Right renal pelvis (tissue), 4 donors: ENCODE data around the gene PCDHGA4. TPM values are rescaled to one million over a fixed set of nuclear protein-coding genes. Genes with fewer than 3 reads are reported as not detected.

Source experiments
- polyA plus RNA-seq, 4 donors: library from polyadenylated mRNA; unstranded; fragments of 120-200 nt; gene quantifications; one replicate each; pipeline ENCODE4 v1.2.1, GENCODE V29; 2013; ENCODE audit not compliant: insufficient read length in 4 of 4

The PCDHGA4 gene
- polyA plus RNA-seq, 4 donors, result 2.3 to 3.1 (median 2.5) TPM

Other genes starting within 250 kb of the PCDHGA4 start
- 1 to 10 TPM; 1.5 to 2.8 (median 2.1) TPM for gene PCDHB4, start 233.2 kb upstream of the PCDHGA4 start, polyA plus RNA-seq
- 1 to 10 TPM; 7.0 to 9.9 (median 8.2) TPM for gene PCDHB5, start 219.8 kb upstream of the PCDHGA4 start, polyA plus RNA-seq
- 1 to 10 TPM; 3.0 to 4.0 (median 3.4) TPM for gene PCDHB6, start 205.0 kb upstream of the PCDHGA4 start, polyA plus RNA-seq
- 1 to 10 TPM; 4.9 to 6.2 (median 5.9) TPM for gene PCDHB7, start 182.4 kb upstream of the PCDHGA4 start, polyA plus RNA-seq
- gene PCDHB8, start 177.2 kb upstream of the PCDHGA4 start, polyA plus RNA-seq, result 1 to 10 TPM; 1.3 to 3.9 (median 2.6) TPM
- gene PCDHB16, start 172.6 kb upstream of the PCDHGA4 start, polyA plus RNA-seq, result 1 to 10 TPM; 3.5 to 7.7 (median 5.2) TPM
- 1 to 10 TPM; 3.2 to 6.3 (median 3.8) TPM for gene PCDHB9, start 167.9 kb upstream of the PCDHGA4 start, polyA plus RNA-seq
- 1 to 10 TPM; 6.5 to 9.4 (median 7.7) TPM for gene PCDHB10, start 162.7 kb upstream of the PCDHGA4 start, polyA plus RNA-seq
- gene PCDHB11, start 155.4 kb upstream of the PCDHGA4 start, polyA plus RNA-seq, result 1 to 10 TPM; 4.8 to 6.3 (median 5.1) TPM
- gene PCDHB12, start 146.3 kb upstream of the PCDHGA4 start, polyA plus RNA-seq, result 1 to 10 TPM; 4.6 to 6.5 (median 5.5) TPM
- 1 to 10 TPM; 5.6 to 6.8 (median 6.3) TPM for gene PCDHB13, start 141.1 kb upstream of the PCDHGA4 start, polyA plus RNA-seq
- 10 to 100 TPM in 1 of 4 donors, 1 to 10 TPM in 3; 8.1 to 11.2 (median 8.8) TPM for gene PCDHB14, start 131.7 kb upstream of the PCDHGA4 start, polyA plus RNA-seq
- gene PCDHB15, start 109.6 kb upstream of the PCDHGA4 start, polyA plus RNA-seq, result 10 to 100 TPM; 14.7 to 17.0 (median 16.0) TPM
- gene SLC25A2, start 51.0 kb upstream of the PCDHGA4 start, polyA plus RNA-seq, result under 1 TPM in 1 of 4 donors, not detected in 3; 0.04 TPM
- gene TAF7, start 34.2 kb upstream of the PCDHGA4 start, polyA plus RNA-seq, result 100 to 1,000 TPM; 146 to 183 (median 171) TPM
- gene PCDHGA1, start 24.5 kb upstream of the PCDHGA4 start, polyA plus RNA-seq, result 1 to 10 TPM in 2 of 4 donors, under 1 TPM in 2; 0.74 to 1.3 (median 0.96) TPM
- 1 to 10 TPM; 5.8 to 7.7 (median 6.1) TPM for gene PCDHGA2, start 16.3 kb upstream of the PCDHGA4 start, polyA plus RNA-seq
- gene PCDHGA3, start 11.2 kb upstream of the PCDHGA4 start, polyA plus RNA-seq, result 1 to 10 TPM; 2.2 to 4.2 (median 3.1) TPM
- gene PCDHGB1, start 4.9 kb upstream of the PCDHGA4 start, polyA plus RNA-seq, result 1 to 10 TPM; 1.3 to 2.4 (median 2.0) TPM
- gene PCDHGB2, start 5.0 kb downstream of the PCDHGA4 start, polyA plus RNA-seq, result 1 to 10 TPM; 3.4 to 4.7 (median 3.9) TPM
- 1 to 10 TPM; 2.2 to 3.0 (median 2.5) TPM for gene PCDHGA5, start 9.1 kb downstream of the PCDHGA4 start, polyA plus RNA-seq
- gene PCDHGB3, start 15.2 kb downstream of the PCDHGA4 start, polyA plus RNA-seq, result 1 to 10 TPM; 1.7 to 2.3 (median 2.0) TPM
- gene PCDHGA6, start 18.9 kb downstream of the PCDHGA4 start, polyA plus RNA-seq, result 1 to 10 TPM; 5.4 to 9.1 (median 6.5) TPM
- 1 to 10 TPM; 2.1 to 2.8 (median 2.2) TPM for gene PCDHGA7, start 27.7 kb downstream of the PCDHGA4 start, polyA plus RNA-seq
- 1 to 10 TPM; 4.3 to 6.6 (median 6.0) TPM for gene PCDHGB4, start 32.7 kb downstream of the PCDHGA4 start, polyA plus RNA-seq
- under 1 TPM; 0.30 to 0.52 (median 0.32) TPM for gene PCDHGA8, start 37.6 kb downstream of the PCDHGA4 start, polyA plus RNA-seq
- 10 to 100 TPM in 1 of 4 donors, 1 to 10 TPM in 3; 9.4 to 11.0 (median 9.7) TPM for gene PCDHGB5, start 42.9 kb downstream of the PCDHGA4 start, polyA plus RNA-seq
- gene PCDHGA9, start 47.8 kb downstream of the PCDHGA4 start, polyA plus RNA-seq, result 1 to 10 TPM; 5.5 to 6.5 (median 6.0) TPM
- gene PCDHGB6, start 53.0 kb downstream of the PCDHGA4 start, polyA plus RNA-seq, result 1 to 10 TPM; 7.0 to 8.3 (median 8.2) TPM
- 1 to 10 TPM; 3.7 to 3.9 (median 3.9) TPM for gene PCDHGA10, start 58.0 kb downstream of the PCDHGA4 start, polyA plus RNA-seq
- gene PCDHGB7, start 62.7 kb downstream of the PCDHGA4 start, polyA plus RNA-seq, result 10 to 100 TPM; 15.4 to 16.6 (median 15.9) TPM
- 1 to 10 TPM; 4.4 to 5.5 (median 4.9) TPM for gene PCDHGA11, start 66.0 kb downstream of the PCDHGA4 start, polyA plus RNA-seq
- 1 to 10 TPM in 3 of 4 donors, under 1 TPM in 1; 0.97 to 2.1 (median 1.7) TPM for gene PCDHGA12, start 75.5 kb downstream of the PCDHGA4 start, polyA plus RNA-seq
- gene PCDHGC3, start 120.9 kb downstream of the PCDHGA4 start, polyA plus RNA-seq, result 100 to 1,000 TPM; 105 to 128 (median 117) TPM
- 1 to 10 TPM; 2.8 to 3.4 (median 3.2) TPM for gene PCDHGC4, start 130.0 kb downstream of the PCDHGA4 start, polyA plus RNA-seq
- under 1 TPM; 0.11 to 0.61 (median 0.34) TPM for gene PCDHGC5, start 134.1 kb downstream of the PCDHGA4 start, polyA plus RNA-seq